Psoas muscle (tissue), 8 donors: ENCODE data around the gene SSR4. TPM values are rescaled to one million over a fixed set of nuclear protein-coding genes. Genes with fewer than 3 reads are reported as not detected.

Experiments
- ATAC-seq, 4 donors: fragments of 200-7000 bp; cut with Tn5 transposase; one replicate each; pipeline ENCODE4 v1.9.1; 2020; ENCODE audit warnings: moderate library complexity in 3 of 4, mild to moderate bottlenecking in 2 of 4
- DNase-seq, 2 donors: peaks; one replicate each; pipeline ENCODE4 v3.0.0-alpha.2; 2020
- H3K27ac ChIP-seq: fragments of 200-600 bp; one replicate; pipeline ENCODE4 v1.8.0; 2022
- H3K27me3 ChIP-seq, 3 donors: fragments of 200-600 bp in 1 of 3; one replicate each; pipeline versions ENCODE4 v1.6.1 to v1.8.0; 2013 to 2022; ENCODE audit warnings: low read length in 2 of 3, mild to moderate bottlenecking in 2 of 3, moderate library complexity in 1 of 3; ENCODE audit not compliant: insufficient read depth in 3 of 3
- H3K36me3 ChIP-seq, 2 donors: fragments of 200-600 bp in 1 of 2; one replicate each; pipeline versions ENCODE4 v1.6.1 to v1.8.0; 2013 to 2022; ENCODE audit warnings: low read depth in 1 of 2, mild to moderate bottlenecking in 1 of 2, moderate library complexity in 1 of 2; ENCODE audit not compliant: insufficient read depth in 1 of 2
- H3K4me1 ChIP-seq: fragments of 200-600 bp; one replicate; pipeline ENCODE4 v1.8.0; 2022
- H3K4me3 ChIP-seq: fragments of 200-600 bp; one replicate; pipeline ENCODE4 v1.8.0; 2022; ENCODE audit warnings: mild to moderate bottlenecking
- H3K9me3 ChIP-seq: fragments of 200-600 bp; one replicate; pipeline ENCODE4 v1.8.0; 2022
- CTCF ChIP-seq: fragments of 200-600 bp; IDR thresholded peaks from one replicate; pipeline ENCODE4 v1.8.0; 2022; ENCODE audit warnings: antibody characterized with exemption
- WGBS, 3 donors: extraction: QIAGEN DNeasy Blood & Tissue Kit; methylation state at CpG; one replicate each; pipeline versions ENCODE4 v1.1.6 to v1.1.7; 2013; 5-methylcytosine and 5-hydroxymethylcytosine counted together
- intact Hi-C, 2 donors: fragments of 100-400 bp; cut with DNase I; formaldehyde crosslinking; loops; one replicate each; pipeline versions ENCODE4 v1.11.0 to v1.14.2; 2022
- polyA plus RNA-seq, 3 donors: library from polyadenylated mRNA; stranded (reverse); fragments of 200-250 nt; gene quantifications; one replicate each; pipeline ENCODE4 v1.2.3, GENCODE V29; 2013
- total RNA-seq, 4 donors: library from RNA; stranded (reverse); fragmentation: NEBNext Ultra II Directional in 2 of 4; extraction: Animal tissue kit (Norgen Biotek cat#: 25700) in 2 of 4; gene quantifications; one replicate each; pipeline versions ENCODE4 v1.2.1 to v1.2.4, GENCODE V29; 2021 to 2023
- donor health status: healthy with polysubstance abuse.
- donor health status: DM: no; HTN: no; CAD: no; lungs with moderate emphysema.
- donor health status: Bipolar disorder and iron deficiency.
- donor health status: healthy.
- donor health status: DM: yes; HTN: yes; CAD: no.
- donor health status: DM: no; HTN: no; CAD: no.
- donor health status: DM: no; HTN: no; CAD: no.
- donor health status: DM: yes; HTN: yes; CAD: no.

SSR4 gene
- total and polyA plus RNA-seq, 7 donors, result 57.2 to 198 (median 84.5) TPM

- Histone ChIP-seq H3K36me3 (no peaks in the 10 kb centered on the region), H3K9me3 (no peaks in the 10 kb centered on the region), H3K4me1 (no peaks in the 10 kb centered on the region), H3K27ac (no peak overlapping the region), H3K4me3 (no peak overlapping the region), H3K27me3 (no peaks in the 10 kb centered on the region)
- 88 to 96% (median 93%) methylated on average over 9 to 23 of the region's 23 CpGs for WGBS, 3 donors
- DNase-seq (peak in 1 of 2 donors; percentile 47), ATAC-seq (no peak)
- intact Hi-C loops, result no loop called here
- TF ChIP-seq CTCF, result no peak
Measured at GRCh38 chrX:153769158-153769864, 25.2 kb upstream of the SSR4 start.

- Histone ChIP-seq H3K27me3 (no peaks in the 10 kb centered on the region), H3K4me1 (no peaks in the 10 kb centered on the region), H3K9me3 (no peaks in the 10 kb centered on the region), H3K27ac (no peak overlapping the region), H3K36me3 (no peaks in the 10 kb centered on the region), H3K4me3 (no peak overlapping the region)
- intact Hi-C loops, result no loop called here
- ATAC-seq, result no peak
- 87 to 97% (median 90%) methylated on average over 12 to 25 of the region's 25 CpGs for WGBS, 3 donors
- TF ChIP-seq CTCF, result no peak
- peak in 1 of 2 donors; percentile 33 for DNase-seq
Measured at GRCh38 chrX:153769865-153770600, 24.4 kb upstream of the SSR4 start.

- Histone ChIP-seq H3K9me3 (no peaks in the 10 kb centered on the region), H3K27me3 (no peaks in the 10 kb centered on the region), H3K27ac (no peak overlapping the region), H3K4me1 (no peaks in the 10 kb centered on the region), H3K4me3 (no peak overlapping the region), H3K36me3 (no peaks in the 10 kb centered on the region)
- no peak for ATAC-seq
- WGBS, 3 donors, result 80 to 96% (median 93%) methylated on average over 7 to 18 of the region's 18 CpGs
- TF ChIP-seq CTCF, result no peak
- DNase-seq, result peak in 1 of 2 donors; percentile 33
- intact Hi-C loops, result no loop called here
Measured at GRCh38 chrX:153770601-153771414, 23.7 kb upstream of the SSR4 start.

- Histone ChIP-seq H3K4me1 (no peaks in the 10 kb centered on the region), H3K27me3 (no peaks in the 10 kb centered on the region), H3K27ac (no peak overlapping the region), H3K36me3 (no peaks in the 10 kb centered on the region), H3K9me3 (no peaks in the 10 kb centered on the region), H3K4me3 (no peak overlapping the region)
- peak in 1 of 2 donors; percentile 36 for DNase-seq
- no peak for TF ChIP-seq CTCF
- no peak for ATAC-seq
- 84 to 91% (median 90%) methylated on average over 16 to 37 of the region's 37 CpGs for WGBS, 3 donors
- intact Hi-C loops, result no loop called here
Measured at GRCh38 chrX:153771415-153772315, 22.8 kb upstream of the SSR4 start.
